HL-60 (cell line): Measurements from ENCODE around the gene SORCS1.

ENCODE experiments used
- GABPA ChIP-seq: IDR thresholded peaks from 2 replicates; pipeline ENCODE4 v1.6.1; 2012; ENCODE audit warnings: low read depth
- TF ChIP-seq, protein P1 (sequence below): IDR thresholded peaks from one replicate; pipeline ENCODE4 v1.5.1; 2011; ENCODE audit warnings: low read length, control low read depth, inconsistent platforms; ENCODE audit not compliant: insufficient read depth
- TF ChIP-seq, protein P2 (sequence below): IDR thresholded peaks from 2 replicates; pipeline ENCODE4 v1.6.1; 2012; ENCODE audit warnings: low read depth; ENCODE audit not compliant: insufficient replicate concordance

- TF ChIP-seq, protein P1, sequence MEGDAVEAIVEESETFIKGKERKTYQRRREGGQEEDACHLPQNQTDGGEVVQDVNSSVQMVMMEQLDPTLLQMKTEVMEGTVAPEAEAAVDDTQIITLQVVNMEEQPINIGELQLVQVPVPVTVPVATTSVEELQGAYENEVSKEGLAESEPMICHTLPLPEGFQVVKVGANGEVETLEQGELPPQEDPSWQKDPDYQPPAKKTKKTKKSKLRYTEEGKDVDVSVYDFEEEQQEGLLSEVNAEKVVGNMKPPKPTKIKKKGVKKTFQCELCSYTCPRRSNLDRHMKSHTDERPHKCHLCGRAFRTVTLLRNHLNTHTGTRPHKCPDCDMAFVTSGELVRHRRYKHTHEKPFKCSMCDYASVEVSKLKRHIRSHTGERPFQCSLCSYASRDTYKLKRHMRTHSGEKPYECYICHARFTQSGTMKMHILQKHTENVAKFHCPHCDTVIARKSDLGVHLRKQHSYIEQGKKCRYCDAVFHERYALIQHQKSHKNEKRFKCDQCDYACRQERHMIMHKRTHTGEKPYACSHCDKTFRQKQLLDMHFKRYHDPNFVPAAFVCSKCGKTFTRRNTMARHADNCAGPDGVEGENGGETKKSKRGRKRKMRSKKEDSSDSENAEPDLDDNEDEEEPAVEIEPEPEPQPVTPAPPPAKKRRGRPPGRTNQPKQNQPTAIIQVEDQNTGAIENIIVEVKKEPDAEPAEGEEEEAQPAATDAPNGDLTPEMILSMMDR = no peak
- no peak for TF ChIP-seq GABPA
- TF ChIP-seq, protein P2, sequence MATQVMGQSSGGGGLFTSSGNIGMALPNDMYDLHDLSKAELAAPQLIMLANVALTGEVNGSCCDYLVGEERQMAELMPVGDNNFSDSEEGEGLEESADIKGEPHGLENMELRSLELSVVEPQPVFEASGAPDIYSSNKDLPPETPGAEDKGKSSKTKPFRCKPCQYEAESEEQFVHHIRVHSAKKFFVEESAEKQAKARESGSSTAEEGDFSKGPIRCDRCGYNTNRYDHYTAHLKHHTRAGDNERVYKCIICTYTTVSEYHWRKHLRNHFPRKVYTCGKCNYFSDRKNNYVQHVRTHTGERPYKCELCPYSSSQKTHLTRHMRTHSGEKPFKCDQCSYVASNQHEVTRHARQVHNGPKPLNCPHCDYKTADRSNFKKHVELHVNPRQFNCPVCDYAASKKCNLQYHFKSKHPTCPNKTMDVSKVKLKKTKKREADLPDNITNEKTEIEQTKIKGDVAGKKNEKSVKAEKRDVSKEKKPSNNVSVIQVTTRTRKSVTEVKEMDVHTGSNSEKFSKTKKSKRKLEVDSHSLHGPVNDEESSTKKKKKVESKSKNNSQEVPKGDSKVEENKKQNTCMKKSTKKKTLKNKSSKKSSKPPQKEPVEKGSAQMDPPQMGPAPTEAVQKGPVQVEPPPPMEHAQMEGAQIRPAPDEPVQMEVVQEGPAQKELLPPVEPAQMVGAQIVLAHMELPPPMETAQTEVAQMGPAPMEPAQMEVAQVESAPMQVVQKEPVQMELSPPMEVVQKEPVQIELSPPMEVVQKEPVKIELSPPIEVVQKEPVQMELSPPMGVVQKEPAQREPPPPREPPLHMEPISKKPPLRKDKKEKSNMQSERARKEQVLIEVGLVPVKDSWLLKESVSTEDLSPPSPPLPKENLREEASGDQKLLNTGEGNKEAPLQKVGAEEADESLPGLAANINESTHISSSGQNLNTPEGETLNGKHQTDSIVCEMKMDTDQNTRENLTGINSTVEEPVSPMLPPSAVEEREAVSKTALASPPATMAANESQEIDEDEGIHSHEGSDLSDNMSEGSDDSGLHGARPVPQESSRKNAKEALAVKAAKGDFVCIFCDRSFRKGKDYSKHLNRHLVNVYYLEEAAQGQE = no peak
Measured at GRCh38 chr10:107139237-107139636, 25.3 kb downstream of the SORCS1 start.
